ENCODE results near the gene SND1. TPM values are rescaled to one million over a fixed set of nuclear protein-coding genes. Genes with fewer than 3 reads are reported as not detected.

SND1 gene
- total and polyA plus RNA-seq, 2 donors (not counting 3 experiments of a cell fraction or from before 2014, with no cell fraction given) = 116 to 249 TPM

DNA sequence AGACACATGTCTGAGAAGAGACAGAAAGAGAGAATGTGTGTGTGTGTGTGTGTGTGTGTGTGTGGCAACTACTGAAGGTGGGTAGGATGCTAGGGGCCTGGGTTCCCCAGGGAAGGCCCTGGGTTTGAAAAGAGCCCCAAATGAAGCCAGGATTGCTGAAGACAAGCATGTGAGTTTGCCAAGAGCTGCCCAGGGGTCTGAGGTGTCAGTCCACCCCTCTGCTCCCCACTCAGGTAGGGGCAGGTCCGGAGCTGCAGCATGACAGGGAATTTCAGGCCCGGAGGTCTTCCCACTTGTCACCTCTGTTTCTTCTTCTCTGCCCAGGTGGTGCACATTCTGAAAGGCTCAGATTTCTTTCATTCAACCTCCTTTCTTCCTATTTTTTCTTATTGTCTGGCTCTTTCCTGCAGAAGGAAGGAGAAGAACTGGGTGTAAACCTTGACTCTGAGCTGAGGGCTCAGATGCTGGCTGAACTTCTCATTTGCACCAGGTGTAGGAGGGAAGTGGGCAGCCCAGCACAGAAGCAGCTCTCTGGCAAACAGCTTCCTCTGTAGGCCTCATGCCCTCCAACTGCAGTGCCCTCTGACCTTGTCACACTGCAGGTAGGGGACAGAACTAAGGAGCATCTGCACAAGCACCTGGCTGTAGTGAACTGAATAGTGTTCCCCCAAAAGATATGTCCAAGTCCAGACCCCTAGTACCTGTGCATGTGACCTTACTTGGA, 458.8 kb downstream of the SND1 start:
- CTCF ChIA-PET = interaction anchor here (1.2 to 2.0 kb wide), 4 partner anchors 12 to 403 kb away, joined by 3 to 7 read pairs (median 4); no protein-coding TSS in a partner anchor
- dilution Hi-C loops (cut with MboI; ENCODE audit: extremely low pct_ligation_motif_present, low sequenced_read_pairs) = no loop called here

More for the DNA sequence above, 458.8 kb downstream of the SND1 start:
- POLR2A ChIA-PET = no interaction called here
- Histone ChIP-seq H4K20me1 (replicated peaks; ENCODE audit: control insufficient read depth, extremely low read depth, insufficient read depth, low read length) (no peaks in the 10 kb centered on the region), H3K36me3 (ENCODE audit: control insufficient read depth in 2 of 2, extremely low read depth in 1 of 2, insufficient read depth in 2 of 2, low read length in 2 of 2) (no peaks in the 10 kb centered on the region), H2AFZ (ENCODE audit: low read depth, low read length) (no peak overlapping the region), H3K4me1 (ENCODE audit: control insufficient read depth, extremely low read depth, insufficient read depth, low read length) (peaks cover 6% of the 10 kb centered on the region), H3K9me1 (replicated peaks; ENCODE audit: control insufficient read depth, extremely low read depth, insufficient read depth, low read length) (no peaks in the 10 kb centered on the region), H3K4me2 (ENCODE audit: insufficient read depth, low read length) (no peak overlapping the region), H3K79me2 (ENCODE audit: control insufficient read depth, insufficient read depth, low read length) (no peaks in the 10 kb centered on the region), H3K4me3 (replicated peaks in 1 of 3; ENCODE audit: insufficient read depth in 1 of 3, low read depth in 1 of 3, low read length in 3 of 3) (no peak overlapping the region), H3K9ac (replicated peaks; ENCODE audit: extremely low read depth, insufficient read depth, low read length) (no peak overlapping the region), H3K27me3 (ENCODE audit: control insufficient read depth in 2 of 2, insufficient read depth in 2 of 2, low read length in 2 of 2) (peaks cover 9 to 12% of the 10 kb centered on the region in 2 experiments), H3K27ac (ENCODE audit: insufficient read depth, low read depth, low read length) (no peak overlapping the region), H3K9me3 (replicated peaks; ENCODE audit: control insufficient read depth, insufficient read depth, low read length) (no peaks in the 10 kb centered on the region)
- BruUV-seq (replicated peaks) = no TSS peak
- FAIRE-seq (no peak), DNase-seq (ENCODE audit: low read depth, low spot score) (no peak)
- TF ChIP-seq FOS (IDR thresholded peaks at IDR 0.05; ENCODE audit: borderline replicate concordance, insufficient read depth, low read length) (no peak), POLR2AphosphoS5 (IDR thresholded peaks at IDR 0.05; ENCODE audit: insufficient read depth, low read depth, low read length) (no peak), EZH2 (IDR thresholded peaks at IDR 0.05; ENCODE audit: borderline replicate concordance, low read depth, low read length, severe bottlenecking) (no peak), GATA2 (IDR thresholded peaks at IDR 0.05; ENCODE audit: insufficient read depth, insufficient read length, low read depth, low read length) (no peak), JUN (IDR thresholded peaks at IDR 0.05; ENCODE audit: borderline replicate concordance, insufficient read depth, insufficient read length, low read depth) (no peak), POLR2A (IDR thresholded peaks at IDR 0.05; ENCODE audit: low read depth, low read length) (no peak), MYC (IDR thresholded peaks at IDR 0.05; ENCODE audit: low read depth, low read length) (no peak)
- TF ChIP-seq, protein P1, sequence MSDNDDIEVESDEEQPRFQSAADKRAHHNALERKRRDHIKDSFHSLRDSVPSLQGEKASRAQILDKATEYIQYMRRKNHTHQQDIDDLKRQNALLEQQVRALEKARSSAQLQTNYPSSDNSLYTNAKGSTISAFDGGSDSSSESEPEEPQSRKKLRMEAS (IDR thresholded peaks at IDR 0.05; ENCODE audit: insufficient read depth, insufficient read length) = no peak
- TF ChIP-seq, protein P2, sequence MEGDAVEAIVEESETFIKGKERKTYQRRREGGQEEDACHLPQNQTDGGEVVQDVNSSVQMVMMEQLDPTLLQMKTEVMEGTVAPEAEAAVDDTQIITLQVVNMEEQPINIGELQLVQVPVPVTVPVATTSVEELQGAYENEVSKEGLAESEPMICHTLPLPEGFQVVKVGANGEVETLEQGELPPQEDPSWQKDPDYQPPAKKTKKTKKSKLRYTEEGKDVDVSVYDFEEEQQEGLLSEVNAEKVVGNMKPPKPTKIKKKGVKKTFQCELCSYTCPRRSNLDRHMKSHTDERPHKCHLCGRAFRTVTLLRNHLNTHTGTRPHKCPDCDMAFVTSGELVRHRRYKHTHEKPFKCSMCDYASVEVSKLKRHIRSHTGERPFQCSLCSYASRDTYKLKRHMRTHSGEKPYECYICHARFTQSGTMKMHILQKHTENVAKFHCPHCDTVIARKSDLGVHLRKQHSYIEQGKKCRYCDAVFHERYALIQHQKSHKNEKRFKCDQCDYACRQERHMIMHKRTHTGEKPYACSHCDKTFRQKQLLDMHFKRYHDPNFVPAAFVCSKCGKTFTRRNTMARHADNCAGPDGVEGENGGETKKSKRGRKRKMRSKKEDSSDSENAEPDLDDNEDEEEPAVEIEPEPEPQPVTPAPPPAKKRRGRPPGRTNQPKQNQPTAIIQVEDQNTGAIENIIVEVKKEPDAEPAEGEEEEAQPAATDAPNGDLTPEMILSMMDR (IDR thresholded peaks at IDR 0.05; ENCODE audit: extremely low read depth in 1 of 2, insufficient read depth in 1 of 2, low read depth in 1 of 2, low read length in 2 of 2) = no peak
- intact Hi-C loops (cut with micrococcal nuclease) = no loop called here

All from endothelial cell of umbilical vein (primary cell).